Stimulated activated CD8-positive, alpha-beta memory T cell treated with anti-CD3 and anti-CD28 coated beads, Interleukin-2, amount 100 ng/mL, for 1 hour (primary cell): ENCODE results near the gene PRKACA.

Experiments
- DNase-seq, 2 donors: peaks; one replicate each; pipeline ENCODE4 v3.0.0-alpha.2; 2020; ENCODE audit warnings: low read depth in 2 of 2

PRKACA gene

DNA sequence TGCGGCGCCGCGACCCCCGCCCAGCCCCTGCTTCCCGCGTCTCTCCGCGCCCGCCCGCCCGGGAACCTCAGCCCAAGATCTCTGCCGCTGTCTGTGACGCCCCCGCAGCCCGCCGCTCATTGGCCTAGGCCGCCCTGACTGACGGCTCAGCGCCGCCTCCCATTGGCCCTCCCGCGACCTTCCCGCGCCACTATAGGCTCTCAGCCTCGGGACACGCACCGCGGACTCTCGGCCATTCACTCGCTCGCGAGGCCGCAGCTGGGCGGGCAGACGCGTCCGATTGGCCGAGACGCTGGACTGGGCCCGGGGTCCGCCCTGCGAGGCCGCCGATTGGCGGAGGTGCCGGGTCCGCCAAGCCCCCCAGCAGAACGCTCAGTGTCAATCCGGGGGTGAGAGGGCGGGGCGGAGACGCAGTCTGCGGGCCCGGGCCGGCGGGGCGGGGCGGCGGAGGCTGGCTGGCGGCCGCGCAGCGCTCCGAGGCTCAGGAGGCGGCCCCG, at the start of gene PRKACA:
TSS of gene PRKACA (minus strand) at position 95 of the 497 bp plus-strand sequence. CDS start 215 bp downstream, outside the sequence.
- peak; percentile 97 for DNase-seq

DNA sequence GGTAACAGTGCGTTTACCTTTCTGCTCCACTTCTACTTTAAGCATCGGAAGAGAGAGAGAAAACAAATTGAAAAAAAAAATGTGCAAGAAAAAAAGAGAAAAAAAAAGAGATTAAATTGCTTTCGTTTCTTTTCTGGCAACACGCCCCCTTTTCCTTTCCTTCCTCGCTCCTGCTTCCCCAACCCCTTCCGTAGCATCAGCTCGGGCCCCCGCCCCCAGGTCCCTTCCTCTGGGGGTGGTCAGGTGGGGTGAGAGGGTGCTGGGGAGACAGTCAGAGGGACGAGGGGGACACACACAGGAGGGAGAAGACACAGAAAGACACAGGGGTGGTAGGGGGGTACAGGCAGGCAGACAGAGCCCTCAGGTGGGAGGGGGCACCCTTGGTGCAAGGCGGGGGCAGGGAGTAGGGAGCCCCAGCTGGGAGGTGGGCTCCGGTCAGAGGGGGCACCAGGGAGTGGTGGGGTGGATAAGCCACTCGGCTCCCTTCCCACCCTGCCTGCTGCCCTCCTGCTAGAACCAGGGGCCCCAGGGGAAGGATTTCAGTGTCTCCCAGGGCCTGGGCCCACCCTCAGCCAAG, 49.5 kb upstream of the PRKACA start:
- no peak for DNase-seq

DNA sequence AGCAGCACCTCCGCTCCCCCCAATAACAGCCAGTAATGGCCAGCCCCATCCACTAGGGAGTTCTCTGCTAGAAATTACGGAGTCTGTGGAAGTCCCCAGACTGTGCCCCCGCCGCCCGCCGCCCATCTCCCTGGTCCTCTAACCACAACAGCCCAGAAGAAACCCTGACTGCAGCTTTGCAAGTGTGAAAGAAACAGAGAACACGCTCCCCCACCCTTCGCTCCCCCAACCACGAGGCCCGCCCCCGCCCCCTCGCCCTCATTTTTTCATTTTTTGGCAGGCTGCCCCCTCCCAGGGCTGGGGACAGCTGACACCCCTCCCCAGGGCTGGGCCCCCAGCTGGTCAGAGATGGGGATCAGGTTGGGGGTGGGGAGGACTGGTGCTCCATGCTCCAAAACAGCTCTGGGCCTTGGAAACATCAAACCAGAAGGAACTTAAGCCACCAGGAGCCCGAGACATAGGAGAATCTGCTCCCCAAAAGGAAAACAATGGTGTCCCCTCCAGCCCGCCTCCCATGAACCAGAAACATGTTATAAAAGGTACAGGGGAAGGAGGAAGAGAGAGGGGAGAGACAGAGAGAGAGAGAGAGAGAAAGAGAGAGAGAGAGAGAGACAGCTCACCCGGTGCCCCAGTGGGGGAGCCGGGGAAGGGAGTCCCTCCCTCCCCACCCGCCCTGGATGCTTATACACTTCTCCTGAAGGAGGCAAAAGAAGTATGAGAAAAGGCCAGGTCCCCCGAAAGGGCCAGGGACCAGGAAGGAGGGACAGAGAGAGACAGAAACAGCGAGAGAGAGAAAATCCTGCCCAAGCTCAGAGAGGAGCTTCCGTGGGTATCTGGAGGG, 48.6 kb upstream of the PRKACA start:
- no peak for DNase-seq

DNA sequence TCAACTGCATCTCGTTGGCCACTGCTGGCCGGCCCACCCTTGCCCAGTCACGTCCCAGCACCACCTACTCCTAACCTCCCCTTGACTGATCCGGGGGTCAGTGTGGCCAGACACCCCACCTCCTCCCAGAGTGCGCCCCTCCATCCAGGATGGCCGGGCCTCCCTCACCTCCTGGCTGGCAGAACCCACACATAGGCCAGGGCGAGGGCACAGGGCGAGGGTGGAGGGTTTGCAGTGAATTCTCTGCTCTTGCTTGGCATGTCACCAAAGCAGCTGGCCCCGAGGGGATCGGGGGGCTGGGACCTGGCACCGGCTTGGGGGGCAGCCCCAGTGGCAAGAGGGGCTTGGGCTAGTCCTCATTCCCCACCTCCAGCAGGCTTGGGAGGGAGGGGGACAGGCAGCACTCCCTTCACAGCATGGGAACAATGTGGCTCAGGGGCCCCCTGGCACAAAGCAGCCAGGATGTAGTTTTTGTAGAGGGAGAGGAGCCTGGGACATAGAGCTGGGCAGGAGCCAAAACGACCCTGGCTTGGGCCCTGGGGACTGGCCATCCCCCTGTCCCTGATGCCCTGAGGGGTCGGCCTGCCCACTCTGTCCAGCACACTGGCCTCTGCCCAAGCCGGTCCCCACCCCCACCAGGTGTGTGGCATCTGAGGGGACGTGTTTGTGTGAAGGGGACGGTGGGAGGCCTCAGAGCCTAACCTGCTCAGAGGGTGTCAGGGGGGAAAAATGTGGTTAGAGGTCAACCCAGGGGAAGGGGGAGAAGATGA, 47.3 kb upstream of the PRKACA start:
- no peak for DNase-seq

DNA sequence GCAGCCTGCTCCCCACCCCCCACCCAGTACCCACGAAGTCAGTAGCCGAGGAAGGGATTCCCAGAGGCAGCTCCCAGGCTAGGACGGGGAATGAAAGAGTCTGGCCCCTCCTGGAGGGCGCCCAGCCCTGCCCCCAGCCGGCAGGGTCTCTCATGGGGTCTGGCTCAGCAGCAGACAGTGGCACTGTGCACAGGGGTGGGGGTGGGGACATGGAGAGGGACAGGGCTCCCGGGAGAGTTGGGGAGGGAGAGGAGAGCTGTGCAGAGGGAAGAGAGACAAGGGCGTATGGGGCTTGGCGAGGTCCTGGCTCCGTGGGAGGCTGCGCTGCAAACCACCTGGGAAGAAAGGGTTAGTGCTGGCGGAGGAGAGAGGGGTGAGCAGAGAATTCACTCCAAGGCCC, 46.5 kb upstream of the PRKACA start:
- DNase-seq: no peak

DNA sequence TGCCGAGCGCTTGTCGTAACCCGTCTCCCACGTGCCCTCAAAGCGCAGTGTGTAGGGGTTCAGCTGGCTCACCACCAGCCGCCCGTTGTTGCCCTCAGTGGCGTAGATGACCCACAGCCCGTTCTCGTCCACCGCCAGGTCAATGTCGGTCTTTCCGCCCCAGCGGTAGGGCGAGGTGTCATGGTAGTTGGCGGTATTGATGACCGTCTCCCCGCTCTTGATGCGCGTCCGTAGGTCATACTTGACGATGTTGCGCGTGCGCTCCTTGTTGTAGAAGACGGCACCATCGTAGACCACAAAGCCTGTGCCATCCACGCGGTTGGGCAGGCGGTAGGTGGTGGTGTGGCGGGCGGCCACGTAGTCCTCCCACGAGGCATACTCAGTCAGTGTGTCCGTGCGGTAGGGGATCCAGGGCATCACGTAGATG, 45.3 kb upstream of the PRKACA start:
- no peak for DNase-seq

DNA sequence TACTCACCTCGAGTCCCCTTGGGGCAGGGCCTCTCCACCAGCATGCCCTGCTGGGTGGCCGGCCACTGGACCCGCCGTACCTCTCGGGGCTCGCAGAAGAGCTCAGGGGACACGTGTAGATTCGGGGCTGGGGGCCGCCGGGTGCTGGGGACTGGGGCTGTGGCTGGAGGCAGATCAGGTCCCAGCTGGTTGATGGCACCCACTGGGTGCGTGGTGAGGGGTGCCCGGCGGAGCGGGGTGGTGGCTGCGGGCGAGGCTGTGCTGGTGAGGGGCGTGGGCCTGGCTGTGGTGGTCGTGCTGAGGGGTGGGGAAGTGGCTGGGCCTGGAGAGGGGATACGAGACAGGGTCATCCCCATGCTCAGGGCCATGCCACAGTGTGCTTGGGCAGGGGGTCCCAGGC, 43.7 kb upstream of the PRKACA start:
- DNase-seq: no peak

DNA sequence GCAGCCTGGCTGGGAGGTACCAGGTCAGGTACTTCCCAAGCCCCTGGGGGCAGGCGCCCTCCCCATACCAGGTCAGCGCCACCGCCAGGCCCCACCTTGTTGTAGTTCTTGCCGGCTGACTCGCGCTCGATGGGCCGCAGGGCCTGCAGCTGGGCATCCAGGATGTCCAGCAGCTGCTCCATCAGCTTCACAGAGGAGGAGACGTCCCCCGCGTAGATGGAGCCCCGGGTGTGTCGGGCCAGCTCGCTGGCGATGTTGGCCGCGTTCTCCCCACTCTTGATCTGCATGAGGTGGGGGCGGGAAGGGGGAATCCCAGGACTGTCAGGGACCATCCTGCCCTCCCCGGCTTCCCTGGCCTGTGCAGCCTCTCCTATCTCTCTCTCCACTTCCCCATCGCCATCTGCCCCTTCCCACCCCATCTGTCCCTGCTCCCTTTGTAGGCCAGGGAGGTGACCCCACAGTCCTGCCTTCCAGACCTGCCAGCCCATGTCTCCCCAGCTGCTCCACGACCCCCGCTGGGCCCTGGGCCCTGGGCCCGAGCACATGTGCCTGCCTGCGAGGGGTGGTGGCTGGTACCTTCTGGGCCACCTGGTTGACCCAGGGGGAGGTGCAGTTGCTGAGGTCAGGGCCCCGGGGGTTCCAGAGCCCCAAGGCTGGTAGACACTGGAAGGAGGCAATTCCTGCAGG, 42.6 kb upstream of the PRKACA start:
- DNase-seq: no peak

DNA sequence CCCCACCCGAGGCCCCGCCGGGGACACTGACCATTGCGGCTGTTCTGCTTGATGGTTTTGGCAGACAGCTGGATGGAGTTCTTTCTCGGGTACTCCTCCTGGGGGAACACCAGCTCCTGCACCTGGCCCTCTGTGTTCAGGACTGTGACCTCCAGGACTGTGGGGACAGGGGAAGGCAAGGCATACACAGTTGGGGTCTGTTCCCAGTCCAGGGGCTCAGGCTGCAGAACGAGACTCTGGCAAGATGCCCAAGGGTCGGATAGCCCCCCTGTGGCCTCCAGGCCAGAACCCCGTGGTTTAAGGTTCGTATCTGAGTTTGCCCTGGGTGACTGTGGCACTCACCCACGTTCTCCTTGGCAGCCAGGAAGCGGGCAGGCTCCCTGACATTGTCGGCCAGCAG, 41.5 kb upstream of the PRKACA start:
- no peak for DNase-seq

DNA sequence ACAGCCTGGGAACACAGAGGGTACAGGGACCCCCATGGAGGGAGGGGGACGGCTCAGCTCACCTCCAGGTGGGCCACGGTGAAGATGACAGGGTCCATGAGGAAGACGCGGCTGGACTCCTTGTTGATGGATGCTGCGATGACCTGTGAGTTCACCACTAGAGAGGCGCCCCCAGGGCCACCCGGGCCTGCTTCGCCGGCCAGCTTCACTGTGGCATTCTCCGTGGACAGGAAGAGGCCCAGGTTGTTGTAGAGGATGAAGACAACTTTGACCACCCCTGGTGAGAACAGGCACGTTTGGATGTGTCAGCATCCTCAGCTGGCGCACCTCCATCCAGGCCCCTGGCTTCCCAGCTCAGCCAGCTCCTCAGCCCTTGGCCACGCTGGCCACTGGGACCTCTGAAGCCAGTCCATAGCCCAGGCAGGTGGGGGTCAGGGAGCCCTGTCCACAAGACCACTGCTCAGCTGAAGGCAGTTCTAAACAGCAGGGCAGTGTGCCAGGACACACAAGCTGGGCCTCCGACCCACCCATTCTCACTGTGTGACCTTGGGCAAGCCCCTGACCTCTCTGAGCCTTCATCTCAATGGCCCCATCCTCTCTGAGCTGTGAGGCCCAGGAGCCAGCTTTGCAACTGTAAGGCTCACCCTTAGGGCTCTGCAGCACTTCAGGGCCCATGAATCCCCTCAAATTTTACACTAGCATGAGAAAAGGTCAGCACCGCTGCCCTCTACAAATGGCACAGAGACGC, 40.9 kb upstream of the PRKACA start:
- DNase-seq: no peak

DNA sequence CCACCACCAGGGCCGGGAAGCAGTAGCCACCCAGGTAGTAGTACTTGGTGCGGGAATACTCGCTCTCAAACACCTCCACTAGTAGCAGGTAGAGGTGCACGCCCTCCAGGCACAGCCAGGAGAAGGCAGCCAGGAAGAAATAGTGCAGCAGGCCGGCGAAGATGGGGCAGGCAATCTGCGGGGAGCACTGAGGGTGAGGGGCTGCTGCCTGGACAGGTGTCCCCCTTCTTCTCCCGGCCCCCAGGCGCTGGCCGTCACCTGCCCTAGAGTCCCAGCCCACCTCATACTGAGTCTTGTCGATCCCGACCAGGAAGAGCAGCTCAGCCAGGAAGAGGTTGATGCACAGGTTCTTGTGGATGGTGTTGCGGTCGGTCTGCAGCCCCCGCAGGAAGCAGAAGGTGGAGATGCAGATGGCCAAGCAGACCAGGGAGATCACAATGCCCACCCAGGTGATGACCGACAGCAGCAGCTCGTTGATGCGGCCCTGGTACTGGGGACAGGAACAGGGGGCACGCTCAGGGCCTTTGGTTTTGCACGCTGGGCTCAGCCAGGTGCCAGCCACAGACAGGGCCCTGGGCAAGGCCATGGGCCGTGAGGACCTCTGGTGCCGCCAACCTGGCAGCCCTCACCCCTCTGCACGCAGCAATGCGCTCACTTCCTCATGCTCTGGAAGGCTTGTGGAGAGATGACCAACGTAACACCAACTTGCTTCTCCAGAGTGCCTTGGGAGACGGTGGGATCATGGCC, 39.6 kb upstream of the PRKACA start:
- no peak for DNase-seq

DNA sequence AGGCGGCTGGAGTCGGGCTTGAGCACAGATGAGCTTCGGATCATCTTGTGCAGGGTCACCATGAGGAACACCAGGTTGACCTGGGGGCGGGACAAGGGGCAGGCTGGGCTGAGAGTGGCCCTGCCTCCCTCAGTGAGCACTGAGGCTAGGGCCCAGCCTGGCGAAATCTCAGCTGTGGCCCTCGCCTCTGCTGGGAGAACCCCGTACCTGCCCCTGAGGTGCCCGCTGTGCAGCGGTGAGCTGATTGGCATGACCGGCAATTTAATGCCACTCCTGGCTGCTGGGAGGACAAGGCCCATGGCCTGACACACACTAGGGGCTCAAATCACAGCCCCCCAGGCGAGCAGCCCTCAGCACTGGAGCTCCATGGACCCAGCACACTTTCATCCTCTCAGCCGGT, 38.6 kb upstream of the PRKACA start:
- no peak for DNase-seq

DNA sequence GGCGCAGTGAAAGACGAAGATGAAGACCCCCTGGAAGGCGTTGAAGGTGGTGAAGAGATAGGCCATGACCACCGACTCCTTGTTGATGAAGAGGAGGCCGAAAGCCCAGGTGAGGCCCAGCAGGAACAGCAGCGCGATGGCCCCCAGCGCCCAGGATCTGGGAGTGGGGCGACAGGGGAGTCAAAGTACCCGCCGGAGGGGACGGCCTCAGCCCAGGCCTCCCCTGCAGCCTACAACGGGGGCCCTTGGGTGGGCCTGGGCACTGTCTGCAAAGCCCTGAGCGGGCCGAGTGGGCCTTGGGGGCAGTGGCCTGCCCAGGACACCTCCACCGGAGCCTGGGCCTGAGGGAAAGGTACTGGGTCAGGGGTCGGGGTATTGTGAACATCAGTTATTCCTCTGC, 37.8 kb upstream of the PRKACA start:
- no peak for DNase-seq

DNA sequence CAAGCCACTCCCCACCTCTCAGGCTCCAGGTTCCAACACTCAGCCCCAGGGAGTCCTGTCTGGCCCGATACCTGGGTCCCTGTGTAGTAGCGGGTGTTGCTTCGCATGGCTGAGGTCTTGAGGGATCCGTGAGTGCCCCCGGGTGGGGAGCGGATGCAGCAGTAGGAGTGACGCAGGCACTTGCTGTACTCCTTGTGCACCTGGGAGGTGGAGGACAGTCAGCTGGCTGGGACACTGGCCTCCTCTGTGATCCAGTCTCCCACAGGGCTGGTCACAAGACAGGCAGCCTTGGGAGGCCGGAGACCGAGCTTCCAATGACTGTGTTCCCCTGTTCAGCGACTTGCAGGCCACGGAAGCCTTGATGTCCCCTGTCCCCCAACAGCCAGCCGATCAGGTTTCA, 35.2 kb upstream of the PRKACA start:
- no peak for DNase-seq

DNA sequence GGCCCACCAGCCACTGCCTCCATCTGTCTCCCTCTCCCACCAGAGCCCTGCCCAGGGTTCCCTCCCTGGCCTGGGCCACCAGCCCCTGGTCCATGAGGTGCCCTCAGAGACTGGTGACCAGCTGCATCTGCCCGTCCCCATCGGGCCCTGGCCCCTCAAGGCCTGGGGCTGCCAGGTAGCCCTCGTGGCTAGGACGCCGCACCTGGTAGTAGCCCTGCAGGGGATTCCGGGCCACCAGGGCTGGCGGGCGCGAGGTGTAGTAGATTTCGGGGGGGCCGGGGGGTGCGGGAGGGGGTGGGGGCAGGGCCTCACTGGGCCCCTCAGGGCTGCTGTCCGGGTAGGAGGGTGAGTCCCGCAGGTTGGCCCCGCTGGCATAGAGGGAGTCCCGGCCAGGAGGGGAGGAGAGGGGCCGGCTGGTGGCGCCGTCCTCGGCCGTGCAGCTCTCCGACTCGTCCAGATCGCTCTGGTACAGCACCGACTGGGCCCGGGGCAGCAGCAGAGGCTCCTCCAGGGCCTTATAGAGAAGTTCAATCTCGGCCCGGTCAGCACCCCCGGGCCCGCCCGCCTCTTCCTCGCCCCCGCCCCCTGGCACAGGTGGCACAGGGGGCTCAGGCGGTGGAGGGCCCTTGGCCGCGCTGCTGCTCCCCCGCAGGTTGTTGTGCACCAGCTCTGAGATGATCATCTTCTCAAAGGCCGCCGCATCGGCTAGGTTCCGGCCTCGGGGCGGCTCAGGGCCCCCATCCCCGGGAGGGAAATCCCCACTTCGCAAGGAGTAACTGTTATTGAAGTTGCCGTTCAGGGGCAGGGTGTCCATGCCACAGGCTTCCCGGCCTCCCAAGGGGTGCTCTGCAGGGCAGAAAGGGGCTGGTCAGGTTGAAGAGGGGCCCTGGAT, 33.5 kb upstream of the PRKACA start:
- DNase-seq: no peak

DNA sequence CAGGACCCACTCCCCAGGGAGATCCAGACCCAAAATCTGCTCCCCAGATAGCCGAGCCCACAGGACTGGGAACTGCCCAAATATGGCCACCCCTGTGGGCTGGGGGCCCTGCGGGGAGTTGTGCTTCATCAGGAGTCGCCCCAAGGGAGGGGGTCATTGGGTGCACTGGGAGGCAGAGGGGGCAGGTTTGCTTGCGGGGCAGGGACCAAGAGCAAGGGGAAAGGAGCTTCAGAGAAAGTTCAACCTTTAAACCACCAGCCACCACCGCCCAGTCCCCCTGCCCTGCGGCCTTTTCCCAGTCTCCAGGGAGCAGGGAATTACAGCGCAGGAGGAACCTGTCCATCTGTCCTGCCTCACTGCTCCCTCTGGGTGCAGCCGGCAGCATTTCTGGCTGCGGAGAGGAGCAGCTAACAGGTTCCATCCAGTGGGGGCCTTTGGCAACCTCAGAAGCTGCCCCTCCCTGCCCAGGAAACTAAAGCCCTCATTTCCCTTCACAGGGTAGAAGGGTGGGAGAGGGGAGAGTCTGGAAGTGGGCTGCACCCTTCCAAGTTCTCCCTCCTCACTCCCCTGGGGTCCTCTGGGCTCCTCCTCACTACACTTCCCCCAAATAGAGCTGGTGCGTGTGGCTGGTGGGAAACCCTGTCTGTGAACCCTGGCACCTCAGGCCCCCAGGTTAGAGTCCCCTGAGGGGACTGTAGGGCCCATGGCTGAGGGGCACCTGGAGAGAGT, 32.6 kb upstream of the PRKACA start:
- no peak for DNase-seq

DNA sequence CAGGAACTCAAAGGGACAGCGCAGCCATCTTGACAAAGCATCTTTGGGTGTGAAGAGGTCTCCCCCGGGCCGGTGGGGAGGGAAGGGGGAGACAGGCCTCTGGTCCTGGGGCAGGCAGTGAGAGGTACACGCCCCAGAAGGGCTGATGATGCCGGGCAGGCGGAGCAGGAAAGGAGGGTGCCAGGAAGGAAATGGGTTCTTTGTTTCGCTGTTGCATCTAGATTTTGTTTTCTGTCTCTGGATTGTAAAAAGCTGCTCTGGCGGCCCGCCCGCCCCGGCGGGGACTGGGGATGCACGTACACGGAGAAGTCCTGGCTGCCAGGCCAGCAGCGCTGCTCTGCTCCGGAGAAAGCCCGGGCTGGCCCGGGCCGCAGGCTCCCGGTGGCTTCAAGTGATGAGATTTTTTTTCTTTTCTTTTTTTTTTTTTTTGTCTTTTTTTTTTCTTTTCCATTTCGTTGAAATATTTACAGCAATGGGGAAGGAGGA, 32.0 kb upstream of the PRKACA start:
- peak in 1 of 2 donors; percentile 34 for DNase-seq

DNA sequence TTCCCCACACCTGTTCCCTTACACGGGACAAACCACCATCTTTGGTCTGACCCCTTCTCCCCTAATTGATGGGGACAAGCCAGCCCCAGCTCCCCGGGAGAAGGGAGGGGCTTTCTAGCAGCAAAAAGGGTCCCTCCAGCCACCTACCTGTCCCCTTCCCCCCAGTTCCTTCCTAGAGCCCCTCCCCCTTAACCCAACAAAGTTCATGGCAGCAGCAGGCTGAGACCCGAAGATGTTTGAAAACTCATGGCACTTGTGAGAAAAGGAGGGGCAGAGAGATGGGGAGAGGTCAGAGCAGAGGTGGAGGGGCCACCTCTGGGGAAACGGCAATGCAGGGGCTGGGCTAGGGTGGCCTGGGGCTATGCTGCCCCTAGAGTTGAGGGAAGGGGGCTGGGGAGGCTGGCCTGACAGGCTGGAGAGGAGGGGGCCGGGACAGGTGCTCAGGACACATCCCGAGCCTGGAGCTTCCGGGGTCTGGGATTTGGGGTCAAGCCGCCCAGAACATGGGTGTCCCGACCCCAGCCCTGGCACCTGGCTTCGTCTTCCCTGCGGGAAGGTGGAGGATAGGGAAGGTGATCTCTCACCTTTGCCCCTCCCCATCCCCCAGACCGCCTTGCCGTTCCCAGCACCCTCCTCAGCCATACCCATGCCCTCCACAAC, 31.3 kb upstream of the PRKACA start:
- no peak for DNase-seq
